Vagina (tissue), 2 donors: ENCODE data around the gene PDCD1. TPM values are rescaled to one million over a fixed set of nuclear protein-coding genes. Genes with fewer than 3 reads are reported as not detected.
A peak's percentile ranks its signal among the peaks of the same experiment; 100 is the strongest.

Source experiments
- DNase-seq, 2 donors: peaks; one replicate each; pipeline ENCODE4 v3.0.0-alpha.2; 2017; ENCODE audit errors: extremely low spot score in 2 of 2
- H3K27ac ChIP-seq: fragments of 200-600 bp; sonication (generic); one replicate; pipeline ENCODE4 v1.5.1; 2019
- H3K27me3 ChIP-seq: fragments of 200-600 bp; sonication (generic); one replicate; pipeline ENCODE4 v1.5.1; 2019
- H3K36me3 ChIP-seq, 2 donors: fragments of 200-600 bp; sonication (generic); one replicate each; pipeline ENCODE4 v1.5.1; 2017 to 2019
- H3K4me1 ChIP-seq: fragments of 200-600 bp; sonication (generic); one replicate; pipeline ENCODE4 v1.5.1; 2019
- H3K4me3 ChIP-seq, 2 donors: fragments of 200-600 bp; sonication (generic); 1 replicate in 1 of 2; 2 replicates in 1 of 2; pipeline ENCODE4 v1.5.1; 2016 to 2019
- H3K9me3 ChIP-seq: fragments of 200-600 bp; sonication (generic); one replicate; pipeline ENCODE4 v1.5.1; 2019
- CTCF ChIP-seq, 3 experiments: fragments of 450-650 bp in 2 of 3; fragments of 200-600 bp in 1 of 3; sonication (generic) in 1 of 3; IDR thresholded peaks; one replicate each; pipeline ENCODE4 v1.5.1; 2017 to 2019; ENCODE audit warnings: antibody characterized with exemption in 3 of 3, mild to moderate bottlenecking in 2 of 3, moderate library complexity in 2 of 3
- POLR2A ChIP-seq, 2 donors: fragments of 450-650 bp; IDR thresholded peaks; one replicate each; pipeline ENCODE4 v1.6.1; 2017; ENCODE audit warnings: antibody characterized with exemption in 2 of 2, mild to moderate bottlenecking in 2 of 2, moderate library complexity in 2 of 2
- POLR2AphosphoS5 ChIP-seq, 2 donors: sonication (generic); formaldehyde crosslinking; IDR thresholded peaks; one replicate each; pipeline ENCODE4 v1.9.0; 2017; ENCODE audit warnings: antibody characterized with exemption in 2 of 2, mild to moderate bottlenecking in 2 of 2, low read depth in 1 of 2; ENCODE audit not compliant: insufficient read depth in 1 of 2
- intact Hi-C: fragments of 100-400 bp; cut with DNase I; formaldehyde crosslinking; loops from one replicate; pipeline ENCODE4 v1.15.1; 2023
- total RNA-seq: library from RNA; depleted of rRNA; stranded (reverse); fragments of >200 nt; gene quantifications from one replicate; pipeline ENCODE4 v1.2.3, GENCODE V29; 2016

Gene PDCD1
- total RNA-seq, 1 donor from 2014 or later, result 3.9 TPM

- Histone ChIP-seq H3K9me3 (no peaks in the 10 kb centered on the region), H3K27ac (no peak overlapping the region), H3K4me1 (no peaks in the 10 kb centered on the region), H3K36me3 (no peaks in the 10 kb centered on the region), H3K4me3 (no peak overlapping the region), H3K27me3 (no peaks in the 10 kb centered on the region)
- DNase-seq, result no peak
- intact Hi-C loops, result loop anchor here (10.0 kb wide), 1 partner anchor 125 kb away; no protein-coding TSS in a partner anchor
- TF ChIP-seq POLR2AphosphoS5 (IDR thresholded peaks at IDR 0.05; ENCODE audit: insufficient read depth in 1 of 2, low read depth in 1 of 2) (no peak), CTCF (IDR thresholded peaks at IDR 0.05) (no peak), POLR2A (IDR thresholded peaks at IDR 0.05) (no peak)
Observed at GRCh38 chr2:241870081-241870541, 11.4 kb upstream of the PDCD1 start.

DNA sequence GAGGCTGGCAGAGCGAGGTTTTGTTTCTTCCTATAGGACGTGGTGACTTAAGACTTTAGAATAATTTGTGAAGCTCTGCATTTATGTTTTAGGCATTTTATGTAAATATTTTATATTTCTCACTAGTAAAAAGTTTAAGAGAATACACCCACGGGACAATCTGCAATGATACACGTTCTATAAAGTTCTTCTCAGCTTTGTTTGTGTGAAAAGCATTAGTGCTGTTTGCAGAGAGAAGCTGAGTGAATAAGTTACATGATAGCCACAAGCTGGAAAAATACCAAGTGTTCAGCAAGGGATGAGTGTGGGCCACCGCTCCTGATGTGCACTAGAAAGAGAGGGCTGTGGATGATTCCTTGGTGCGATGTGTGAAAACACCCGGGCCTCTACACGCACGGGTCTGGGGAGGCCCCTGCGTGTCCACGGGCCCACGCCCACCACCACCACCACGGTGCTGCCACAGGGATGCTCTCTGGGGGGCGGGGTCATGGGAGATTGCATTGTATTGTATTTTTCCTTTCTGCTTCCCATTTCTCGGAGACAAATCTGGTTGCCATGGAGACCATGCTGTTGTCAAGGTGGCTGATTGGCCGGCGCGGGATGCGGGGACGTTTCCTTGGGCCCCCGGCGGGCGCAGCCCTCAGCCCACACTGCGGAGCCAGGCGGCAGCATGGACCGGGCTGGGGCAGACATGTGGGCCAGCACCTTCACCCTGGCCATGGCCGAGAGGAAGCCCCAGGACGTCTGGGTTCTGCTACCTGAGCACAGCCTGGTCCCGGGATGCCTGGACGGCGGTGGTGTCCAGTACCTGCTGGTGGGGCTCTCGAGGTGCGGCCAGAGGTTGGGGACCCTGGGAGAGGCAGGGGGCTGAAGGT lies 10.6 kb upstream of the PDCD1 start, which contains the start of gene RTP5:
Gene RTP5 (plus strand): TSS at position 643 of the 875 bp plus-strand sequence. CDS start 28 bp downstream, at position 671.
- intact Hi-C loops, result no loop called here
- Histone ChIP-seq H3K36me3 (no peaks in the 10 kb centered on the region), H3K4me3 (no peak within 1 kb of the TSS), H3K27me3 (no peaks in the 10 kb centered on the region), H3K4me1 (no peaks in the 10 kb centered on the region), H3K27ac (no peak within 1 kb of the TSS), H3K9me3 (no peaks in the 10 kb centered on the region)
- no peak for DNase-seq
- TF ChIP-seq POLR2AphosphoS5 (IDR thresholded peaks at IDR 0.05; ENCODE audit: insufficient read depth in 1 of 2, low read depth in 1 of 2) (no peak), CTCF (IDR thresholded peaks at IDR 0.05) (no peak), POLR2A (IDR thresholded peaks at IDR 0.05) (no peak)

- Histone ChIP-seq H3K27me3 (no peaks in the 10 kb centered on the region), H3K4me3 (no peak overlapping the region), H3K4me1 (peaks cover 2% of the 10 kb centered on the region), H3K27ac (no peak overlapping the region), H3K36me3 (no peaks in the 10 kb centered on the region), H3K9me3 (no peaks in the 10 kb centered on the region)
- intact Hi-C loops, result no loop called here
- no peak for DNase-seq
- TF ChIP-seq POLR2A (IDR thresholded peaks at IDR 0.05), result no peak
Observed at GRCh38 chr2:241868661-241869081, 10.0 kb upstream of the PDCD1 start.

DNA sequence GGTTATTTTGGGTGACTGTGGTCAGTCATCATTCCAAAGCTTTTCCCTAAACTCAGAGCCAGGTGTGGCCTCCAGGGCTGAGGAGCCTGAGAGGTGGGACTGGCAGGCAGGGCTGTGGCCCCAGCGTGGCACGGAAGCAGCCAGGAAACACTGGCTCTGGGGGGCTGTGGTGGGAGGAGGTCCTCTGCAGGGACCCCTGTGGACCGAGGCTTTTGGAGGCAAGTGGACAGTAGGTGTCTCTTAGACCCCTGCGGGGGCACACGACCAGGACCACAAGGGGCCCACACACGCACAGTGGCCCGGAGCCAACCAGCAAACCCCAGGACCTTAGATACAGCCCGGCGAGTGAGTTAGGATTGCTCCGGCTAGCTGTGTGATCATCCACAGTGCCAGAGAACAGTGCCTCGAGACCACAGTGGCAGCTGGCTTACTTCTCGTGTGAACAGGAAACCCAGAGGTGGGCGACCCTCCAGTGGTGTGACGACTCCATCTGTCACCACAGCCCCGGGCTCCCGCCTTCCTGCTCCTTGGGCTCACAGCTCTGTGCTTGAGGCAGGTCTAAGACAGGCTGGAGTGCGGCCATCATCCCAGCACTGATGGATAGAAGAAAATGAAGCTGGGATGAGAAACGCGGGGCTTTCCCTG lies 9.2 kb upstream of the PDCD1 start:
- intact Hi-C loops, result no loop called here
- H3K27me3 ChIP-seq, result no peaks in the 10 kb centered on the region
- peaks cover 10% of the 10 kb centered on the region for H3K4me1 ChIP-seq
- TF ChIP-seq POLR2AphosphoS5 (IDR thresholded peaks at IDR 0.05; ENCODE audit: insufficient read depth in 1 of 2, low read depth in 1 of 2) (peak in 1 of 2 donors; percentile 15), CTCF (IDR thresholded peaks at IDR 0.05) (no peak)
- H3K27ac ChIP-seq, result no peak overlapping the region
- no peak overlapping the region for H3K4me3 ChIP-seq
- H3K9me3 ChIP-seq, result no peaks in the 10 kb centered on the region
- no peaks in the 10 kb centered on the region for H3K36me3 ChIP-seq
- no peak for DNase-seq

- Histone ChIP-seq H3K4me1 (peaks cover 10% of the 10 kb centered on the region), H3K4me3 (no peak overlapping the region), H3K36me3 (no peaks in the 10 kb centered on the region), H3K27ac (no peak overlapping the region), H3K9me3 (no peaks in the 10 kb centered on the region), H3K27me3 (no peaks in the 10 kb centered on the region)
- DNase-seq, result no peak
- intact Hi-C loops, result no loop called here
- no peak for TF ChIP-seq CTCF (IDR thresholded peaks at IDR 0.05)
- TF ChIP-seq POLR2AphosphoS5 (IDR thresholded peaks at IDR 0.05; ENCODE audit: insufficient read depth in 1 of 2, low read depth in 1 of 2), result no peak
- no peak for TF ChIP-seq POLR2A (IDR thresholded peaks at IDR 0.05)
Observed at GRCh38 chr2:241866790-241867645, 8.3 kb upstream of the PDCD1 start.
